GM19328 (cell line): ENCODE data around the gene PERCC1.

Experiments used
- ATAC-seq: cut with Tn5 transposase; IDR thresholded peaks from one replicate; pipeline ENCODE4 v1.9.1; 2021; ENCODE audit warnings: mild to moderate bottlenecking, moderate library complexity; ENCODE audit not compliant: unreplicated experiment

PERCC1 gene

GRCh38 chr16:1448536-1449116 is 17.7 kb downstream of the PERCC1 start:
- ATAC-seq: no peak

- ATAC-seq: no peak
These were observed 18.4 kb downstream of the PERCC1 start for GRCh38 chr16:1449201-1449788.

GRCh38 chr16:1450218-1450617 is 19.3 kb downstream of the PERCC1 start:
- ATAC-seq: no peak

- ATAC-seq: no peak
These were observed 20.0 kb downstream of the PERCC1 start for GRCh38 chr16:1450841-1451240.

- ATAC-seq: no peak
These were observed 21.0 kb downstream of the PERCC1 start for GRCh38 chr16:1451702-1452392.

GRCh38 chr16:1452530-1452929 is 21.7 kb downstream of the PERCC1 start:
- no peak for ATAC-seq

- no peak for ATAC-seq
These were observed 22.4 kb downstream of the PERCC1 start for GRCh38 chr16:1453316-1453715.

GRCh38 chr16:1454561-1454960 is 23.7 kb downstream of the PERCC1 start:
- ATAC-seq: no peak

GRCh38 chr16:1455190-1456171 is 24.6 kb downstream of the PERCC1 start:
- ATAC-seq: no peak

- ATAC-seq: no peak
These were observed 26.1 kb downstream of the PERCC1 start for GRCh38 chr16:1456951-1457350.

- no peak for ATAC-seq
These were observed 26.8 kb downstream of the PERCC1 start for GRCh38 chr16:1457489-1458245.

GRCh38 chr16:1458336-1458976 is 27.6 kb downstream of the PERCC1 start:
- ATAC-seq: no peak

GRCh38 chr16:1458977-1459341 is 28.1 kb downstream of the PERCC1 start:
- ATAC-seq: no peak

GRCh38 chr16:1459967-1460366 is 29.1 kb downstream of the PERCC1 start:
- no peak for ATAC-seq

- no peak for ATAC-seq
These were observed 29.8 kb downstream of the PERCC1 start for GRCh38 chr16:1460602-1461138.

- no peak for ATAC-seq
These were observed 30.3 kb downstream of the PERCC1 start for GRCh38 chr16:1461146-1461545.

GRCh38 chr16:1464196-1464893 is 33.5 kb downstream of the PERCC1 start:
- no peak for ATAC-seq

- ATAC-seq: no peak
These were observed 34.2 kb downstream of the PERCC1 start for GRCh38 chr16:1464894-1465566.

- ATAC-seq: no peak
These were observed 34.7 kb downstream of the PERCC1 start for GRCh38 chr16:1465567-1465915.
